Activated CD4-positive, CD25-positive, alpha-beta regulatory T cell treated with anti-CD3 and anti-CD28 coated beads, Interleukin-2, amount 50 U/mL, for 16 hours (primary cell): Measurements from ENCODE around the gene WRAP73.

Source experiments
- DNase-seq: peaks from one replicate; pipeline ENCODE4 v3.0.0-alpha.2; 2020; ENCODE audit warnings: low read depth, low spot score

The WRAP73 gene

GRCh38 chr1:3681898-3682806, 32.2 kb upstream of the WRAP73 start:
- no peak for DNase-seq

GRCh38 chr1:3681231-3681897, 31.5 kb upstream of the WRAP73 start:
- no peak for DNase-seq

GRCh38 chr1:3680488-3681230, 30.8 kb upstream of the WRAP73 start:
- no peak for DNase-seq

- DNase-seq = no peak
These were observed 30.0 kb upstream of the WRAP73 start for GRCh38 chr1:3679799-3680453.

GRCh38 chr1:3679098-3679555, 29.2 kb upstream of the WRAP73 start:
- DNase-seq = no peak

GRCh38 chr1:3678361-3679097, 28.6 kb upstream of the WRAP73 start:
- no peak for DNase-seq

GRCh38 chr1:3677484-3677883, 27.6 kb upstream of the WRAP73 start:
- no peak for DNase-seq

GRCh38 chr1:3676581-3677470, 26.9 kb upstream of the WRAP73 start:
- DNase-seq = no peak

- no peak for DNase-seq
These were observed 25.5 kb upstream of the WRAP73 start for GRCh38 chr1:3675436-3675835.

- no peak for DNase-seq
These were observed 24.5 kb upstream of the WRAP73 start for GRCh38 chr1:3674100-3675094.

GRCh38 chr1:3673381-3674099, 23.6 kb upstream of the WRAP73 start:
- no peak for DNase-seq

- DNase-seq = no peak
These were observed 23.1 kb upstream of the WRAP73 start for GRCh38 chr1:3672971-3673361.

- DNase-seq = no peak
These were observed 22.5 kb upstream of the WRAP73 start for GRCh38 chr1:3672231-3672970.

GRCh38 chr1:3671371-3672180, 21.7 kb upstream of the WRAP73 start:
- no peak for DNase-seq

GRCh38 chr1:3670823-3671265, 20.9 kb upstream of the WRAP73 start:
- no peak for DNase-seq

- DNase-seq = no peak
These were observed 20.1 kb upstream of the WRAP73 start for GRCh38 chr1:3669971-3670431.
